ENCODE measurements around the gene POLN. TPM values are rescaled to one million over a fixed set of nuclear protein-coding genes. Genes with fewer than 3 reads are reported as not detected.
A peak's percentile ranks its signal among the peaks of the same experiment; 100 is the strongest.

Gene POLN
- total and polyA plus RNA-seq, 2 experiments from 2014 or later = 1.7 to 2.0 TPM

DNA sequence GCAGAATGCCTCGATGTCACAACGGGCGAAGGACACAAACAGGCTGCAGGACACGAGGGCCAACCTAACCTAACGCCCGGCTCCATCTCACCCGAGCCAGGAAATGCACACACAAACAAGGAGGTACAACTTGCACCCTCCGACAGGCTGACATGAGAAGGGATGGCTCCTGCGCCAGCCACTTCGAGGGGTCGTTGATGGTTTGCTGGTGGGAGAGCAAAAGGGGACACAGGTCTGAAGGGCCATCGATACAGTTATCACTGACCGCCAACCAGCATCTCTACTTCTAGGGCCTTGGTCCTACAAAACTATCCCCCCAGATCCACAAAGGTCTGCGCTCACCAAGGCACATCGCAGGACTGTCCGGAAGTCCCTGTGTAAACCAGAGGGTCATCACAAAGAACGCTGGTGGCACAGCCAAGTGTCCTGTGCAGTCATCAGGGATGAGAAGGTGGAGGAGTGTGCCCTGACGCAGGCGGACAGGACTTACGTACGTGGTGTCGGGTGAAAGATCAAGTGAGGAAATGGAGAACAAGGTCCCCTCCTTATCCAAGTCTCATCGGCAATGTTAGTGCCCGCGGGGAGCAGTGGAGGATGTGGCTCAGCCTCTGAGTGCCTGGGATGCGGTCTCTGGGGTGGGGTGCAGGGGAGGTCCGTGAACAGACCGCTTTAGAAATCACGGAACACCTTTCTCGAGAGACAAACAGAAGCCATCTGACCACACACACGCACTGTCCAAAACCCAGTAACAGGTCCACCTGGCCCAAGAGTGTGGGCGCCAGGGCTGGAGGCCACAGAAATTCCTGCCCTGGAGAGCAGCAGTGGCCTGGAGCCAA is 13.0 kb upstream of the POLN start:
- TF ChIP-seq, protein P1, sequence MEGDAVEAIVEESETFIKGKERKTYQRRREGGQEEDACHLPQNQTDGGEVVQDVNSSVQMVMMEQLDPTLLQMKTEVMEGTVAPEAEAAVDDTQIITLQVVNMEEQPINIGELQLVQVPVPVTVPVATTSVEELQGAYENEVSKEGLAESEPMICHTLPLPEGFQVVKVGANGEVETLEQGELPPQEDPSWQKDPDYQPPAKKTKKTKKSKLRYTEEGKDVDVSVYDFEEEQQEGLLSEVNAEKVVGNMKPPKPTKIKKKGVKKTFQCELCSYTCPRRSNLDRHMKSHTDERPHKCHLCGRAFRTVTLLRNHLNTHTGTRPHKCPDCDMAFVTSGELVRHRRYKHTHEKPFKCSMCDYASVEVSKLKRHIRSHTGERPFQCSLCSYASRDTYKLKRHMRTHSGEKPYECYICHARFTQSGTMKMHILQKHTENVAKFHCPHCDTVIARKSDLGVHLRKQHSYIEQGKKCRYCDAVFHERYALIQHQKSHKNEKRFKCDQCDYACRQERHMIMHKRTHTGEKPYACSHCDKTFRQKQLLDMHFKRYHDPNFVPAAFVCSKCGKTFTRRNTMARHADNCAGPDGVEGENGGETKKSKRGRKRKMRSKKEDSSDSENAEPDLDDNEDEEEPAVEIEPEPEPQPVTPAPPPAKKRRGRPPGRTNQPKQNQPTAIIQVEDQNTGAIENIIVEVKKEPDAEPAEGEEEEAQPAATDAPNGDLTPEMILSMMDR (IDR thresholded peaks at IDR 0.05; ENCODE audit: poor library complexity) = no peak
- no peak for TF ChIP-seq EZH2 (IDR thresholded peaks at IDR 0.05; ENCODE audit: borderline replicate concordance)
- TF ChIP-seq EZH2phosphoT487 (IDR thresholded peaks at IDR 0.05; ENCODE audit: low read depth, severe bottlenecking, unreplicated experiment) = no peak
- Histone ChIP-seq H3K4me3 (no peak overlapping the region), H3K27ac (no peak overlapping the region), H3K79me2 (peaks cover 44% of the 10 kb centered on the region), H3K4me2 (no peak overlapping the region), H3K27me3 (no peaks in the 10 kb centered on the region), H4K20me1 (ENCODE audit: insufficient read depth, poor library complexity, severe bottlenecking) (peaks cover 81% of the 10 kb centered on the region), H2AFZ (no peak overlapping the region), H3K4me1 (ENCODE audit: insufficient read depth) (peaks cover 13% of the 10 kb centered on the region), H3K9me2 (replicated peaks; ENCODE audit: insufficient read depth) (no peaks in the 10 kb centered on the region), H3K9me3 (ENCODE audit: low read depth) (no peaks in the 10 kb centered on the region), H3K36me3 (replicated peaks; ENCODE audit: insufficient read depth, low read depth) (no peaks in the 10 kb centered on the region)
- DNase-seq (ENCODE audit: low spot score) = peak; percentile 2
- 92% methylated on average over 32 of the region's 32 CpGs for WGBS (ENCODE audit: low lambda C conversion rate, missing lambda C conversion rate)

DNA sequence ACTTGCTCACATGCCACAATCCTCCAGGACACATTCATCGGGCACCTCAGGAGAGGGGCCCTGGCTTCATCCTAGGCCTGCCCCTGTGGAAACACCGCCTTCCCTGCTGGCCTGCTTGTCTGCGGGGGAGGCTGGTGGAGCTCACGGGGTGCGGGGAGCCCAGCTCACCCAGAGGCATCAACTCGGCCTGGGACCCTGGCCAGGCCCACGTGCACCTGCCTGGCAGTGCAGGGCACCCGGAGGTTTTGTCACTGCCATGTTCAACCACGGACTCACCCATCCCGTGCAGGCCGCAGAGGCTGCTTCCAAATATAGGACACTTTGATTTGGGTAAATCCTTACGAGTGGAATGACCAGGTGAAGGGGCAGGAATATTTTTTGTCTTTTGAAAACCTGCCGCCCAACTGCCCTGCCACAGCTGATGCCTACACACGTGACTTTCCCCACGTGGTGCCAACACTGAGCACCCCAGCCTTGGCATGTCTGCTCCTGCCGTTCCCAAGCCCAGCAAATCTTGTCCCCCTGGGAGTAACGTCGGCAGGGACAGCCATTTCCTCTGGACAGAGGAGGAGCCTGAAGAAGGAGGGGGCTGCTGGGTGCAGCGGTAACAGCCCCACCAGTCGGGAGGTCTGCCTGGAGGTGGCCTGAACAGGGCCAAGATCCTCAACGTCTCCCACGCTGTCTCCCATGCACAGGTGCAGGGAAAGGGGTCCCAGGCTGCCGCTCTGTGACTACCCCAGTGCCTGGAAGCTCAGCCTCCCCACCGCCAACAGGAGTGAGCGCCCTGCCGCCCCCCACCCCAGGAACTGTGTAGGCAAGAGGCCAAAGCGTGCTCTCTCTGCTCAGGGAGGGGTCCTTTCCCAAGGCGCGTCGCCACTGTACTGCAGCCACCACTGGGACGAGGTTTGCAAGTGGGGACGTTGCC is 11.5 kb upstream of the POLN start:
- Histone ChIP-seq H3K9me3 (ENCODE audit: low read depth) (no peaks in the 10 kb centered on the region), H3K27ac (no peak overlapping the region), H3K36me3 (replicated peaks; ENCODE audit: insufficient read depth, low read depth) (no peaks in the 10 kb centered on the region), H4K20me1 (ENCODE audit: insufficient read depth, poor library complexity, severe bottlenecking) (peaks cover 67% of the 10 kb centered on the region), H3K27me3 (no peaks in the 10 kb centered on the region), H3K4me1 (ENCODE audit: insufficient read depth) (peaks cover 6% of the 10 kb centered on the region), H2AFZ (no peak overlapping the region), H3K4me3 (no peak overlapping the region), H3K4me2 (no peak overlapping the region), H3K79me2 (peaks cover 30% of the 10 kb centered on the region), H3K9me2 (replicated peaks; ENCODE audit: insufficient read depth) (no peaks in the 10 kb centered on the region)
- WGBS (ENCODE audit: low lambda C conversion rate, missing lambda C conversion rate) = 94% methylated on average over 32 of the region's 32 CpGs
- DNase-seq (ENCODE audit: low spot score) = no peak
- TF ChIP-seq EZH2 (IDR thresholded peaks at IDR 0.05; ENCODE audit: borderline replicate concordance) (no peak), EZH2phosphoT487 (IDR thresholded peaks at IDR 0.05; ENCODE audit: low read depth, severe bottlenecking, unreplicated experiment) (no peak)
- TF ChIP-seq, protein P1 (IDR thresholded peaks at IDR 0.05; ENCODE audit: poor library complexity) = no peak

DNA sequence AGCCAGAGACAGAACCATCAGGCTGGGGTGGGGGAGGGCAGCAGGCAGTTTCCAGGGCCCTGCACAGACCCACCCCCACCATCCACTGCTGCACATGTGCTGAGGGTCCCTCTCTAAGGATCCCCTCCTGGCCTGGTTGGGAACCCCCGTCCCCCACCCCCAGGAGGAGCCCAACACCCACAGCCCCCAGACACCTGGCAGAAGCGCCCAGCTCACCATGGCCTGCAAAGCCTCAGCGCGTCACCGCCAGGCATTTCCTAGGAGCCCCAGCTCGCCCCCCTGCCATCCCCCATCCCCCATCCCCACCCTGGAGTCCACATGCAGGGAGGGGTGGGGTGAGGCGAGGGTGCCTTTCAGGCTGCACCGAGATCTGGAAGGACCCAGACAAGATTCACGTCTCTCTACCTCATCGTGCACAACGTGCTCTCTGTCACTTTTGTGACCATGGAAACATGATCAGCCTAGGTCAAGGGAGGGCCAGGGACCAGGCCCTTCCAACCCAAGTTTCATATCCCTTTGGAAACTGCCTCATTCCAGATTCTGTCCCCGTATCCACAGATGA is 10.7 kb upstream of the POLN start:
- DNase-seq (ENCODE audit: low spot score) = no peak
- H3K9me2 ChIP-seq (replicated peaks; ENCODE audit: insufficient read depth) = no peaks in the 10 kb centered on the region
- H3K27me3 ChIP-seq = no peaks in the 10 kb centered on the region
- peaks cover 3% of the 10 kb centered on the region for H3K4me1 ChIP-seq (ENCODE audit: insufficient read depth)
- H3K4me2 ChIP-seq = no peak overlapping the region
- no peaks in the 10 kb centered on the region for H3K9me3 ChIP-seq (ENCODE audit: low read depth)
- no peak overlapping the region for H3K4me3 ChIP-seq
- no peak overlapping the region for H2AFZ ChIP-seq
- WGBS (ENCODE audit: low lambda C conversion rate, missing lambda C conversion rate) = 91% methylated on average over 6 of the region's 12 CpGs
- no peaks in the 10 kb centered on the region for H3K36me3 ChIP-seq (replicated peaks; ENCODE audit: insufficient read depth, low read depth)
- peaks cover 22% of the 10 kb centered on the region for H3K79me2 ChIP-seq
- TF ChIP-seq EZH2phosphoT487 (IDR thresholded peaks at IDR 0.05; ENCODE audit: low read depth, severe bottlenecking, unreplicated experiment) = no peak
- no peak for TF ChIP-seq EZH2 (IDR thresholded peaks at IDR 0.05; ENCODE audit: borderline replicate concordance)
- TF ChIP-seq, protein P1 (IDR thresholded peaks at IDR 0.05; ENCODE audit: poor library complexity) = no peak
- H4K20me1 ChIP-seq (ENCODE audit: insufficient read depth, poor library complexity, severe bottlenecking) = peaks cover 61% of the 10 kb centered on the region
- no peak overlapping the region for H3K27ac ChIP-seq
